Measurements from ENCODE around the gene KCNN3. TPM values are rescaled to one million over a fixed set of nuclear protein-coding genes. Genes with fewer than 3 reads are reported as not detected.
A peak's percentile ranks its signal among the peaks of the same experiment; 100 is the strongest.

KCNN3 gene
- total and polyA plus RNA-seq, 4 donors: 0.47 to 4.9 (median 1.9) TPM

DNA sequence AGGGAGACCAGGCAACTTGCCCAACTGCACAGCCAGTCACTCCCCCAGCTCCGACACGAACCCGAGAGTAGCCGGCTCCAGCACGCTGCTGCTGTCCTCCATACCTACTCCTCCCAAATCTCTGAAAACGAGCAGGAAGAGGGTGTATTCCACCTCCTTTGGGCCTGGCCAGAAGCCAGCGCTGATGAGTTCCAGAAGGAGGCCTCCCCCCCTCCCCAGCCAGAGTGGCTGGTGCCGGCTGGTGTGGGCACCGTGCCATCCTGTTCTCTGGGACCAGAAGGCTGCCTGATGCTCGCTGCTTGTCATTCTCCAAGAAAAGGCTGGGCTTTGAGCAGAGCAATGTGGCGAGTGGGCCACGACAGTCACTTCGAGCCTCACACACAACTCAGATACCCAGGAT, 22.2 kb downstream of the KCNN3 start:
- no peak overlapping the region for H3K4me3 ChIP-seq
- 43 to 79% methylated on average over 11 to 13 of the region's 13 CpGs for WGBS, 2 donors
- no peaks in the 10 kb centered on the region for H3K9me3 ChIP-seq (ENCODE audit: control insufficient read depth in 4 of 4, insufficient read depth in 3 of 4, low read length in 3 of 4)
- H3K36me3 ChIP-seq (ENCODE audit: control insufficient read depth in 4 of 4, insufficient read depth in 4 of 4, low read length in 4 of 4): no peaks in the 10 kb centered on the region
- H3K4me1 ChIP-seq (ENCODE audit: control insufficient read depth in 5 of 5, insufficient read depth in 5 of 5, low read length in 5 of 5): peaks cover 0 to 33% (median 3%) of the 10 kb centered on the region in 5 donors
- TF ChIP-seq, protein P1, sequence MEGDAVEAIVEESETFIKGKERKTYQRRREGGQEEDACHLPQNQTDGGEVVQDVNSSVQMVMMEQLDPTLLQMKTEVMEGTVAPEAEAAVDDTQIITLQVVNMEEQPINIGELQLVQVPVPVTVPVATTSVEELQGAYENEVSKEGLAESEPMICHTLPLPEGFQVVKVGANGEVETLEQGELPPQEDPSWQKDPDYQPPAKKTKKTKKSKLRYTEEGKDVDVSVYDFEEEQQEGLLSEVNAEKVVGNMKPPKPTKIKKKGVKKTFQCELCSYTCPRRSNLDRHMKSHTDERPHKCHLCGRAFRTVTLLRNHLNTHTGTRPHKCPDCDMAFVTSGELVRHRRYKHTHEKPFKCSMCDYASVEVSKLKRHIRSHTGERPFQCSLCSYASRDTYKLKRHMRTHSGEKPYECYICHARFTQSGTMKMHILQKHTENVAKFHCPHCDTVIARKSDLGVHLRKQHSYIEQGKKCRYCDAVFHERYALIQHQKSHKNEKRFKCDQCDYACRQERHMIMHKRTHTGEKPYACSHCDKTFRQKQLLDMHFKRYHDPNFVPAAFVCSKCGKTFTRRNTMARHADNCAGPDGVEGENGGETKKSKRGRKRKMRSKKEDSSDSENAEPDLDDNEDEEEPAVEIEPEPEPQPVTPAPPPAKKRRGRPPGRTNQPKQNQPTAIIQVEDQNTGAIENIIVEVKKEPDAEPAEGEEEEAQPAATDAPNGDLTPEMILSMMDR (IDR thresholded peaks at IDR 0.05; ENCODE audit: control extremely low read depth, extremely low read depth): no peak
- no peaks in the 10 kb centered on the region for H3K27me3 ChIP-seq (ENCODE audit: control insufficient read depth in 3 of 3, insufficient read depth in 3 of 3, low read length in 2 of 3)
- DNase-seq (peak in 2 of 3 donors; percentile 46 to 66), ATAC-seq (ENCODE audit: insufficient read depth, low FRiP score) (no peak)
- no peak overlapping the region for H3K9ac ChIP-seq (ENCODE audit: insufficient read depth in 1 of 2, low read length in 2 of 2)
- no peak overlapping the region for H3K27ac ChIP-seq (ENCODE audit: low read depth in 1 of 2, low read length in 1 of 2)

DNA sequence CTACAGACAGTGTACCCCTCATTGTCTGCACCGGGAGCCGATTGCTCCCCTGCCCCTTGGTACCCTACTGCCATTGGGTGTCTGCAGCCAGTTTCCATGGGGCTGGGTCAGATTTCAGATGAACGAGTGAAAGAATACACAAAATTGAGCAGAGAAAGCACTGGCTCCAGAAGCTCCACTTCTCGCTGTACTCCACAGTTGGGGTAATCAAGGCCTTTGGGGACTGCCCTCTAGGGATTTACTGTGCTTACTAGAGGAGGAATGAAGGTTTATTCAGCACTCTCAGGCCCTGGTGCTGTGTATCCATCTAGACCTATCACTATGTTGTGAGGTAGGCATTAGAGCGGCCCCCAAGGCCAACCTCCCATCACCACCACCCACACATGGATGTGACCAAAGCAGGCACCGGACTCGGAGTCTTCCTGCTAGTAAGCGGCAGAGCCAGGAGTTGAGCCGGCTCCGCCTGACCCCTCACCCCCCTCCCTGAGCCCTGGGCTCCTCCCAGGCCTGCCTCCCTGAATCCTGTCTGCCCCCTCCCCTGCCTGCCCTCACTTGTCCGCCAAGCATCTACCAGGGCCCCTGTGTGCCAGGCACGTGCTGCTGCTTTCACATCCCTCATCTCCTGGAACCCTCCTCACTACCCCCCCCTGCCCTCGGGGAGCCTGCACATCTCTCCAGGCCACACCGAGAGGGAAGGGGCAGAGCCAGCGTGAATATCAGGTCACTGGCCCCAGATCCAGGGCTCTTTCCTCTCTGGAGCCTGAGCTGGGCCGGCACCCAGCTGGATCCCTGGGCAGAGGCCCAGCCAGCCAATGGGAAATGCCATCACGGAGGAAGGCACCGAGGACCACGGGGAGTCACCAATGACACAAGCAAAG, 23.3 kb downstream of the KCNN3 start:
- H3K27me3 ChIP-seq (ENCODE audit: control insufficient read depth in 3 of 3, insufficient read depth in 3 of 3, low read length in 2 of 3): no peaks in the 10 kb centered on the region
- no peak overlapping the region for H3K9ac ChIP-seq (ENCODE audit: insufficient read depth in 1 of 2, low read length in 2 of 2)
- H3K36me3 ChIP-seq (ENCODE audit: control insufficient read depth in 4 of 4, insufficient read depth in 4 of 4, low read length in 4 of 4): no peaks in the 10 kb centered on the region
- H3K9me3 ChIP-seq (ENCODE audit: control insufficient read depth in 4 of 4, insufficient read depth in 3 of 4, low read length in 3 of 4): no peaks in the 10 kb centered on the region
- H3K4me1 ChIP-seq (ENCODE audit: control insufficient read depth in 5 of 5, insufficient read depth in 5 of 5, low read length in 5 of 5): peaks cover 0 to 33% (median 3%) of the 10 kb centered on the region in 5 donors
- TF ChIP-seq, protein P1 (IDR thresholded peaks at IDR 0.05; ENCODE audit: control extremely low read depth, extremely low read depth): no peak
- H3K27ac ChIP-seq (ENCODE audit: low read depth in 1 of 2, low read length in 1 of 2): no peak overlapping the region
- 85 to 91% methylated on average over 17 to 19 of the region's 19 CpGs for WGBS, 2 donors
- ATAC-seq (ENCODE audit: insufficient read depth, low FRiP score): no peak
- DNase-seq: no peak
- no peak overlapping the region for H3K4me3 ChIP-seq

DNA sequence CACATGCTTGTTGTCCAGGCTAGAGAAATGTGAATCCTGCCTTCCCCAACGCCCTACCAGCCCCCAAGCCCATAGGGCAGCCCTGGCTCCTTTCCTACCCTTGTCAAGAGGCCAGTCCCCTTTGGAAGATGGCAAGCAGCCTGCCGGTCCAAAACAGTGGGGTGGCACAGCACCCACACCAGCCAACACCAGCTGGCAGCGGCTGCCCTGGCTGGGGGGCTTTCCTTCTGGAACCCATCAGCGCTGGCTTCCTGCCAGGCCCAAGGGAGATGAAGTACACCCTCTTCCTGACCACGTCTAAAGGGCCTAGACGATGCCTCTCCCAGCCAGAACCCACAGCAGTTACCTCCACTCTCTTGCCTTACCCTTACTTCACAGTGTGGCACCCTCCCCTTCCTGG, 24.2 kb downstream of the KCNN3 start:
- no peak overlapping the region for H3K9ac ChIP-seq (ENCODE audit: insufficient read depth in 1 of 2, low read length in 2 of 2)
- DNase-seq: no peak
- peaks cover 0 to 33% (median 3%) of the 10 kb centered on the region in 5 donors for H3K4me1 ChIP-seq (ENCODE audit: control insufficient read depth in 5 of 5, insufficient read depth in 5 of 5, low read length in 5 of 5)
- ATAC-seq (ENCODE audit: insufficient read depth, low FRiP score): no peak
- no peaks in the 10 kb centered on the region for H3K9me3 ChIP-seq (ENCODE audit: control insufficient read depth in 4 of 4, insufficient read depth in 3 of 4, low read length in 3 of 4)
- TF ChIP-seq, protein P1 (IDR thresholded peaks at IDR 0.05; ENCODE audit: control extremely low read depth, extremely low read depth): no peak
- H3K36me3 ChIP-seq (ENCODE audit: control insufficient read depth in 4 of 4, insufficient read depth in 4 of 4, low read length in 4 of 4): no peaks in the 10 kb centered on the region
- no peak overlapping the region for H3K27ac ChIP-seq (ENCODE audit: low read depth in 1 of 2, low read length in 1 of 2)
- WGBS, 2 donors: 45 to 52% methylated on average over 6 of the region's 6 CpGs
- no peaks in the 10 kb centered on the region for H3K27me3 ChIP-seq (ENCODE audit: control insufficient read depth in 3 of 3, insufficient read depth in 3 of 3, low read length in 2 of 3)
- H3K4me3 ChIP-seq: no peak overlapping the region

Measured in lung (tissue), 12 donors.